Hepatocyte (in vitro differentiated cells): ENCODE results near the gene GMEB2.

Source experiments
- EZH2 ChIP-seq: fragments of 200-600 bp; sonication (generic); IDR thresholded peaks from 2 replicates; pipeline ENCODE4 v1.6.1; 2016; ENCODE audit warnings: antibody characterized with exemption, mild to moderate bottlenecking, borderline replicate concordance
- TF ChIP-seq, protein P1 (sequence below): fragments of 200-600 bp; sonication (generic); IDR thresholded peaks from 2 replicates; pipeline ENCODE4 v1.5.1; 2016; ENCODE audit warnings: antibody characterized with exemption, mild to moderate bottlenecking; ENCODE audit not compliant: poor library complexity

DNA sequence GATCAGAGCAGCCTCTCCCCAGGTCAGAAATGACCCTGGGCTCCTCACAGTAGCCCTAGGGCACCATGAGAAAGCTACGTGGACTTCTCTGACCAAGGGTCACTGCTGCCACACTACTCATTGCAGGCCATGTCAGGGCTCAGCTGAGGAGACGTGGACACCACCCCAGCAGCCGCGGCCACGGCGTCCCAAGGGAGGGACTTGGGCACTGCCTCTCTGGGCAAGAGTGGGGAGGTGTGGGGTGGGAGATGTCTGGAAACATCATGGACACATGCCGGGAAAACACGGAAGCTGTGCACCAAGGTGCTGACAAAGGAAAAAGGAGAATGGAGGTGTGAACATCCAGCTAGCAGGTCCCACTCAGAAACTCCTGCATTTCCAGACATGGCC, 9.0 kb downstream of the GMEB2 start:
- no peak for TF ChIP-seq EZH2
- TF ChIP-seq, protein P1, sequence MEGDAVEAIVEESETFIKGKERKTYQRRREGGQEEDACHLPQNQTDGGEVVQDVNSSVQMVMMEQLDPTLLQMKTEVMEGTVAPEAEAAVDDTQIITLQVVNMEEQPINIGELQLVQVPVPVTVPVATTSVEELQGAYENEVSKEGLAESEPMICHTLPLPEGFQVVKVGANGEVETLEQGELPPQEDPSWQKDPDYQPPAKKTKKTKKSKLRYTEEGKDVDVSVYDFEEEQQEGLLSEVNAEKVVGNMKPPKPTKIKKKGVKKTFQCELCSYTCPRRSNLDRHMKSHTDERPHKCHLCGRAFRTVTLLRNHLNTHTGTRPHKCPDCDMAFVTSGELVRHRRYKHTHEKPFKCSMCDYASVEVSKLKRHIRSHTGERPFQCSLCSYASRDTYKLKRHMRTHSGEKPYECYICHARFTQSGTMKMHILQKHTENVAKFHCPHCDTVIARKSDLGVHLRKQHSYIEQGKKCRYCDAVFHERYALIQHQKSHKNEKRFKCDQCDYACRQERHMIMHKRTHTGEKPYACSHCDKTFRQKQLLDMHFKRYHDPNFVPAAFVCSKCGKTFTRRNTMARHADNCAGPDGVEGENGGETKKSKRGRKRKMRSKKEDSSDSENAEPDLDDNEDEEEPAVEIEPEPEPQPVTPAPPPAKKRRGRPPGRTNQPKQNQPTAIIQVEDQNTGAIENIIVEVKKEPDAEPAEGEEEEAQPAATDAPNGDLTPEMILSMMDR = no peak
